Transverse colon (tissue), 3 donors: Measurements from ENCODE around the gene PCDHB8.
"Not testable (repeated sequence)": the region's sequence is repeated elsewhere in the genome, so short reads cannot be mapped to it uniquely, and the experiment has no call there.

ENCODE experiments used
- EP300 ChIP-seq: sonication (generic); formaldehyde crosslinking; IDR thresholded peaks from one replicate; pipeline ENCODE4 v1.6.1; 2017; ENCODE audit warnings: antibody characterized with exemption, low read depth
- TF ChIP-seq, protein P1 (sequence below), 5 experiments: fragments of 200-600 bp in 3 of 5; fragments of 450-650 bp in 2 of 5; sonication (generic) in 3 of 5; IDR thresholded peaks; 1 replicate in 2 of 5; 2 replicates in 3 of 5; pipeline ENCODE4 v1.5.1; 2016 to 2017; ENCODE audit warnings: antibody characterized with exemption in 5 of 5, inconsistent platforms in 3 of 5, mild to moderate bottlenecking in 2 of 5, moderate library complexity in 1 of 5

DNA sequence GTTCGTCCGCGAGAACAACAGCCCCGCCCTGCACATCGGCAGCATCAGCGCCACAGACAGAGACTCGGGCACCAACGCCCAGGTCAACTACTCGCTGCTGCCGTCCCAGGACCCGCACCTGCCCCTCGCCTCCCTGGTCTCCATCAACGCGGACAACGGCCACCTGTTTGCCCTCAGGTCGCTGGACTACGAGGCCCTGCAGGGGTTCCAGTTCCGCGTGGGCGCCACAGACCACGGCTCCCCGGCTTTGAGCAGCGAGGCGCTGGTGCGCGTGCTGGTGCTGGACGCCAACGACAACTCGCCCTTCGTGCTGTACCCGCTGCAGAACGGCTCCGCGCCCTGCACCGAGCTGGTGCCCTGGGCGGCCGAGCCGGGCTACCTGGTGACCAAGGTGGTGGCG is 32.7 kb downstream of the PCDHB8 start:
- not testable (repeated sequence) for TF ChIP-seq EP300
- TF ChIP-seq, protein P1, sequence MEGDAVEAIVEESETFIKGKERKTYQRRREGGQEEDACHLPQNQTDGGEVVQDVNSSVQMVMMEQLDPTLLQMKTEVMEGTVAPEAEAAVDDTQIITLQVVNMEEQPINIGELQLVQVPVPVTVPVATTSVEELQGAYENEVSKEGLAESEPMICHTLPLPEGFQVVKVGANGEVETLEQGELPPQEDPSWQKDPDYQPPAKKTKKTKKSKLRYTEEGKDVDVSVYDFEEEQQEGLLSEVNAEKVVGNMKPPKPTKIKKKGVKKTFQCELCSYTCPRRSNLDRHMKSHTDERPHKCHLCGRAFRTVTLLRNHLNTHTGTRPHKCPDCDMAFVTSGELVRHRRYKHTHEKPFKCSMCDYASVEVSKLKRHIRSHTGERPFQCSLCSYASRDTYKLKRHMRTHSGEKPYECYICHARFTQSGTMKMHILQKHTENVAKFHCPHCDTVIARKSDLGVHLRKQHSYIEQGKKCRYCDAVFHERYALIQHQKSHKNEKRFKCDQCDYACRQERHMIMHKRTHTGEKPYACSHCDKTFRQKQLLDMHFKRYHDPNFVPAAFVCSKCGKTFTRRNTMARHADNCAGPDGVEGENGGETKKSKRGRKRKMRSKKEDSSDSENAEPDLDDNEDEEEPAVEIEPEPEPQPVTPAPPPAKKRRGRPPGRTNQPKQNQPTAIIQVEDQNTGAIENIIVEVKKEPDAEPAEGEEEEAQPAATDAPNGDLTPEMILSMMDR (IDR thresholded peaks at IDR 0.05), result not testable (repeated sequence)
